ENCODE results near the gene ADAT3.

DNA sequence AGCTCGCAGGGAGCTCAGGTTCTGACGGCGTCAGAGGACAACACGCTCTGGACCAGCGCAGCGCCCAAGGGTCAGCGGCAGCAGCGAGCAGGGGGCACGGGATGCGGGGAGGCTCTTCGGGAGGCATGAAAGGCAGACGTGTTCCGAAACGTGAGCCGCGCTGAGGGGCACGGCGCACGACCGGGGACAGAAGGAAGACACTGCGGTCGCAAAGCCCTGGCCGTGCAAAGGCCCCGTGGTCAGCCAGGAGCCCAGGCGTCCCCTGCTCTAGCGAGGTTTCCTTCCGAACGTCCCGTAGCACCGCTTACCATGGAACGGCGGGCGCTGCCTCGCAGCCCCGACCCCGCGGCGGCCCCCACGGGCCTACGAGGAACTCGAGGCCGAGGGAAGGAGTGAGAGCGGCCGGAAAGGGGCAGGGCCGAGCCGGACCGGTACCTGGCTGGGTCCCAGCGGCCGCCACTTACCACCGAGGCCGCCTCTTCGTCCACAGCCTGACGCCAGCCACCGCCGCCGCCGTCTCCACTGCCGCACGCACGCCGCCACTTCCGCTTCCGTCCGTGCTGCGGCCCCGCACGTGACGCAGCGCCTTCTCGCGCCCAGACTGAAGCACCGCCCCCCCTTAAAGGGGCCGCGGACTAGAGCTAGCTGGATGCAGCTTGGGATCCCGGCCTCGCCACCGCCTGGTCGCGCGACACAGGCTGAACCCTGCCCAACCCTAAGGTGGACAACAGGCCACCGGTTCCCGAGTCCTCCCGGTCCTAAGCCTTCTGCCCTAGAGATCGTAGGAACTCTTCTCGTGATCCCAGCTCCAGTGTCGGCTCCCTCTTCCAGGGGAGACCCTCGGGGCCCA, 29.3 kb upstream of the ADAT3 start:
- TF ChIP-seq, protein P1, sequence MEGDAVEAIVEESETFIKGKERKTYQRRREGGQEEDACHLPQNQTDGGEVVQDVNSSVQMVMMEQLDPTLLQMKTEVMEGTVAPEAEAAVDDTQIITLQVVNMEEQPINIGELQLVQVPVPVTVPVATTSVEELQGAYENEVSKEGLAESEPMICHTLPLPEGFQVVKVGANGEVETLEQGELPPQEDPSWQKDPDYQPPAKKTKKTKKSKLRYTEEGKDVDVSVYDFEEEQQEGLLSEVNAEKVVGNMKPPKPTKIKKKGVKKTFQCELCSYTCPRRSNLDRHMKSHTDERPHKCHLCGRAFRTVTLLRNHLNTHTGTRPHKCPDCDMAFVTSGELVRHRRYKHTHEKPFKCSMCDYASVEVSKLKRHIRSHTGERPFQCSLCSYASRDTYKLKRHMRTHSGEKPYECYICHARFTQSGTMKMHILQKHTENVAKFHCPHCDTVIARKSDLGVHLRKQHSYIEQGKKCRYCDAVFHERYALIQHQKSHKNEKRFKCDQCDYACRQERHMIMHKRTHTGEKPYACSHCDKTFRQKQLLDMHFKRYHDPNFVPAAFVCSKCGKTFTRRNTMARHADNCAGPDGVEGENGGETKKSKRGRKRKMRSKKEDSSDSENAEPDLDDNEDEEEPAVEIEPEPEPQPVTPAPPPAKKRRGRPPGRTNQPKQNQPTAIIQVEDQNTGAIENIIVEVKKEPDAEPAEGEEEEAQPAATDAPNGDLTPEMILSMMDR (IDR thresholded peaks at IDR 0.05), result no peak
- TF ChIP-seq EZH2 (IDR thresholded peaks at IDR 0.05; ENCODE audit: borderline replicate concordance, insufficient read depth, low read depth, low read length, poor library complexity, severe bottlenecking), result no peak
